Left lung (tissue), 10 donors: ENCODE data around the gene AKAP17A. TPM values are rescaled to one million over a fixed set of nuclear protein-coding genes. Genes with fewer than 3 reads are reported as not detected.

Experiments
- ATAC-seq: fragments of 200-7000 bp; cut with Tn5 transposase; one replicate; pipeline ENCODE4 v1.9.1; 2020; ENCODE audit warnings: moderate library complexity
- DNase-seq, 4 donors: peaks; one replicate each; pipeline ENCODE4 v3.0.0-alpha.2; 2013 to 2020
- H3K27ac ChIP-seq, 2 donors: fragments of 200-600 bp; sonication (generic) in 1 of 2; one replicate each; pipeline versions ENCODE4 v1.5.0 to v1.8.0; 2020 to 2021
- H3K27me3 ChIP-seq, 2 donors: fragments of 200-600 bp; sonication (generic) in 1 of 2; one replicate each; pipeline versions ENCODE4 v1.5.0 to v1.8.0; 2020 to 2021
- H3K36me3 ChIP-seq, 2 donors: fragments of 200-600 bp; sonication (generic) in 1 of 2; one replicate each; pipeline versions ENCODE4 v1.5.0 to v1.8.0; 2020 to 2021
- H3K4me1 ChIP-seq, 2 donors: fragments of 200-600 bp; one replicate each; pipeline ENCODE4 v1.8.0; 2021
- H3K4me3 ChIP-seq, 2 donors: fragments of 200-600 bp; sonication (generic) in 1 of 2; one replicate each; pipeline versions ENCODE4 v1.5.0 to v1.8.0; 2020 to 2021; ENCODE audit warnings: mild to moderate bottlenecking in 1 of 2
- H3K9me3 ChIP-seq, 2 donors: fragments of 200-600 bp; sonication (generic) in 1 of 2; one replicate each; pipeline versions ENCODE4 v1.5.0 to v1.8.0; 2020 to 2021
- intact Hi-C, 2 donors: fragments of 100-400 bp; cut with DNase I; formaldehyde crosslinking; loops; one replicate each; pipeline versions ENCODE4 v1.11.2 to v1.14.2; 2022
- polyA plus RNA-seq, 6 donors: library from polyadenylated mRNA; unstranded; fragments of 120-200 nt; gene quantifications; one replicate each; pipeline ENCODE4 v1.2.1, GENCODE V29; 2013; ENCODE audit not compliant: insufficient read length in 6 of 6
- total RNA-seq, 2 donors: library from RNA; stranded (reverse); fragmentation: NEBNext Ultra II Directional; extraction: Animal tissue kit (Norgen Biotek cat#: 25700); gene quantifications; one replicate each; pipeline ENCODE4 v1.2.1, GENCODE V29; 2021
- TF ChIP-seq, protein P1 (sequence below), 2 donors: fragments of 200-600 bp; sonication (generic) in 1 of 2; IDR thresholded peaks; one replicate each; pipeline versions ENCODE4 v1.5.0 to v1.8.0; 2021; ENCODE audit warnings: antibody characterized with exemption in 2 of 2
- donor health status: DM: no; HTN: yes; CAD: no.
- donor health status: DM: no; HTN: no; CAD: no.

The AKAP17A gene
- total and polyA plus RNA-seq, 8 donors = 31.1 to 49.7 (median 41.8) TPM

DNA sequence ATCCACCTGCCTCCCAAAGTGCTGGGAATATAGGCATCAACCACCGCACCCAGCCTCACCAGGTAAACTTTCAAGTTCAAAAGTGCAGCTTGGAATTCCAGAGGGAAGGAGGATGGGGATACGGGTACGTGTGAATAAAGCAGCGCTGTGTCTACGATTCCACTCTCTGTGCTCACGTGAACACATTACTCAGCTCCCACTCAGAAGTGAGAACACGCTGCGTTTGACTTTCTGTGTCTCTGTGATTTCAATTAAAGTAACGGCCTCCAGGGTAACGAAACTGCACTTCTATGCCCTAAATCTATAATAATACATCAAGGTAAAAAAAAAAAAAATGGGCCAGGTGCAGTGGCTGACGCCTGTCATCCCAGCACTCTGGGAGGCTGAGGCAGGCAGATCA lies 15.1 kb downstream of the AKAP17A start:
- intact Hi-C loops = no loop called here
- no peak overlapping the region for H3K4me3 ChIP-seq
- DNase-seq (no peak), ATAC-seq (no peak)
- H3K36me3 ChIP-seq = peaks cover 0 to 31% of the 10 kb centered on the region in 2 donors
- H3K4me1 ChIP-seq = no peaks in the 10 kb centered on the region
- H3K9me3 ChIP-seq = no peaks in the 10 kb centered on the region
- TF ChIP-seq, protein P1, sequence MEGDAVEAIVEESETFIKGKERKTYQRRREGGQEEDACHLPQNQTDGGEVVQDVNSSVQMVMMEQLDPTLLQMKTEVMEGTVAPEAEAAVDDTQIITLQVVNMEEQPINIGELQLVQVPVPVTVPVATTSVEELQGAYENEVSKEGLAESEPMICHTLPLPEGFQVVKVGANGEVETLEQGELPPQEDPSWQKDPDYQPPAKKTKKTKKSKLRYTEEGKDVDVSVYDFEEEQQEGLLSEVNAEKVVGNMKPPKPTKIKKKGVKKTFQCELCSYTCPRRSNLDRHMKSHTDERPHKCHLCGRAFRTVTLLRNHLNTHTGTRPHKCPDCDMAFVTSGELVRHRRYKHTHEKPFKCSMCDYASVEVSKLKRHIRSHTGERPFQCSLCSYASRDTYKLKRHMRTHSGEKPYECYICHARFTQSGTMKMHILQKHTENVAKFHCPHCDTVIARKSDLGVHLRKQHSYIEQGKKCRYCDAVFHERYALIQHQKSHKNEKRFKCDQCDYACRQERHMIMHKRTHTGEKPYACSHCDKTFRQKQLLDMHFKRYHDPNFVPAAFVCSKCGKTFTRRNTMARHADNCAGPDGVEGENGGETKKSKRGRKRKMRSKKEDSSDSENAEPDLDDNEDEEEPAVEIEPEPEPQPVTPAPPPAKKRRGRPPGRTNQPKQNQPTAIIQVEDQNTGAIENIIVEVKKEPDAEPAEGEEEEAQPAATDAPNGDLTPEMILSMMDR (IDR thresholded peaks at IDR 0.05) = no peak
- no peaks in the 10 kb centered on the region for H3K27me3 ChIP-seq
- no peak overlapping the region for H3K27ac ChIP-seq

DNA sequence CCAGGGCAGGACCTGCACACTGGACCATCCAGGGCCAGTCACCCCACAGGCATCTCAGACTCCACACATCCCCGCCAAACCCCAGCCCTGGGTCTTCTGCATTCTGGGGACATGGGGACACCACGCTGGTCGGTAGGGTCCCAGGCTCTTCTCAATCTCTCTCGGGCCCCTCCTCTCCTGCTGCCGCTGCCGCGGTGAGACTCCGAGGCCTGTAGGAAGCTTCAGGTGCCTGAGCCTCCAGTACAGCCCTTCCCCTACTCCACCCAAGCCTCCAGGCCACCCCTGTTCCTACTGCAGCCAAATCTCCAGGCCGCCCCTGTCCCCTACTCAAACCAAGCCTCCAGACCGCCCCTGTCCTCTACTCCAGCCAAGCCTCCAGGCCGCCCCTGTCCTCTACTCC lies 17.9 kb downstream of the AKAP17A start:
- no peak overlapping the region for H3K4me3 ChIP-seq
- DNase-seq = peak in 1 of 4 donors; percentile 67
- ATAC-seq = no peak
- H3K27me3 ChIP-seq = no peaks in the 10 kb centered on the region
- peaks cover 0 to 7% of the 10 kb centered on the region in 2 donors for H3K36me3 ChIP-seq
- no peaks in the 10 kb centered on the region for H3K4me1 ChIP-seq
- TF ChIP-seq, protein P1 (IDR thresholded peaks at IDR 0.05) = no peak
- no peak overlapping the region for H3K27ac ChIP-seq
- no peaks in the 10 kb centered on the region for H3K9me3 ChIP-seq
- intact Hi-C loops = no loop called here

DNA sequence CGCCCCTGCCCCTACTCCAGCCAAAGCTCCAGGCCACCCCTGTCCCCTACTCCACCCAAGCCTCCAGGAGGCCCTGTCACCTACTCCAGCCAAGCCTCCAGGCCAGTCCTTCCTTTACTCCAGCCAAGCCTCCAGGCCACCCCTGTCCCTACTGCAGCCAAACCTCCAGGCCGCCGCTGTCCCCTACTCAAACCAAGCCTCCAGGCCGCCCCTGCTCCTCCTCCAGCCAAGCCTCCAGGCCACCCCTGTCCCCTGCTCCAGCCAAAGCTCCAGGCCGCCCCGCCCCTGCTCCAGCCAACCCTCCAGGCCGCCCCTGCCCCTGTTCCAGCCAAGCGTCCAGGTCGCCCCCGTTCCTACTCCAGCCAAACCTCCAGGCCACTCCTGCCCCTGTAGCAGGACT lies 18.4 kb downstream of the AKAP17A start:
- ATAC-seq = no peak
- TF ChIP-seq, protein P1 (IDR thresholded peaks at IDR 0.05) = no peak

DNA sequence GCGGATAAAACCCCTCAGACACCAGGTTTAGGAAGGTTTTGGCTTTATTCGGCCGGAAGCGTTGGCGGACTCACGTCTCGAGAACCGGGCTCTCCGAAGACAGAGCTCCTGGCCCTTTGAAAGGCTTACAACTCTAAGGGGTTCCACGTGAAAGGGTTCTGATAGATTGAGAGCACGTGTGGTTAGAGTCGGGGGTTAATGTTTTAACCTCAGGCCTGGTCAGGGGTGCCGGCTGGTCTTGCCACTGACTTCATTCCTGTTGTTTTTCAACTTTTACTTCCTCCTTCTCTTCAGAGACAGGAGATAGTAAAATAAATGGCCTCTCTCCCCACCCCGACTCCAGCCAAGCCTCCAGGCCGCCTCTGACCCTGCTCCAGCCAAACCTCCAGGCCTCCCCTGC lies 18.8 kb downstream of the AKAP17A start:
- no peaks in the 10 kb centered on the region for H3K9me3 ChIP-seq
- no peaks in the 10 kb centered on the region for H3K27me3 ChIP-seq
- DNase-seq (peak in 1 of 4 donors; percentile 29), ATAC-seq (no peak)
- no peaks in the 10 kb centered on the region for H3K36me3 ChIP-seq
- no peaks in the 10 kb centered on the region for H3K4me1 ChIP-seq
- TF ChIP-seq, protein P1 (IDR thresholded peaks at IDR 0.05) = no peak
- H3K4me3 ChIP-seq = no peak overlapping the region
- no peak overlapping the region for H3K27ac ChIP-seq
- intact Hi-C loops = no loop called here

More for the DNA sequence above, 18.4 kb downstream of the AKAP17A start:
- peaks cover 0 to 2% of the 10 kb centered on the region in 2 donors for H3K36me3 ChIP-seq
- DNase-seq = peak in 1 of 4 donors; percentile 78
- H3K9me3 ChIP-seq = no peaks in the 10 kb centered on the region
- no peak overlapping the region for H3K27ac ChIP-seq
- H3K4me1 ChIP-seq = no peaks in the 10 kb centered on the region
- intact Hi-C loops = no loop called here
- H3K4me3 ChIP-seq = no peak overlapping the region
- no peaks in the 10 kb centered on the region for H3K27me3 ChIP-seq

DNA sequence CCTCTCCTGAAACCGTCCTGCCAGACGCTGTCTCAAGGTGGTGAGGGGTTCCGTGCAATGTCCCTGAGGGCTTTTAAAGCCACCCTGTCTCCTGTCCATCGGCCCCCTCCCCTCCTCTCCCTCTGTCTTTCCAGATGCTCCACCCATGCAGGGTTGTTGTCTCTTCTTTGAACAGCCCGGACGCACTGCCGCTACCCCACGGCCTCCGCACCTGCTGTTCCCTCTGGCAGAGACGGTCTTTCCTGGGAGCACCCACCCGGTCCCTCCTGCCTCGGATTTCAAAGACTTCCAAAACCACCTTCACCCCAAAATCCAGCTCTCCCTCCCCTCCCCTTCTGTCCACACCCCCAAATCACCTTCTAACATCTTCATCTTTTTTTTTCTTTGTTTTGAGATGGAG lies 19.3 kb downstream of the AKAP17A start:
- Histone ChIP-seq H3K27me3 (no peaks in the 10 kb centered on the region), H3K36me3 (no peaks in the 10 kb centered on the region), H3K27ac (no peak overlapping the region), H3K9me3 (no peaks in the 10 kb centered on the region), H3K4me1 (no peaks in the 10 kb centered on the region), H3K4me3 (no peak overlapping the region)
- no peak for ATAC-seq
- intact Hi-C loops = no loop called here
- TF ChIP-seq, protein P1 (IDR thresholded peaks at IDR 0.05) = no peak
- DNase-seq = peak in 1 of 4 donors; percentile 56
